Astrocyte (in vitro differentiated cells and primary cell): ENCODE results near the gene KRTAP10-6. TPM values are rescaled to one million over a fixed set of nuclear protein-coding genes. Genes with fewer than 3 reads are reported as not detected.

ENCODE experiments used
- DNase-seq: peaks from one replicate; pipeline ENCODE4 v3.0.0-alpha.2; 2010; ENCODE audit warnings: low read depth
- FAIRE-seq: peaks from 2 replicates; lab custom pipeline; 2011; peaks lifted over from hg19 to GRCh38; lab: Jason Lieb, UNC
- H2AFZ ChIP-seq: 2 replicates; pipeline ENCODE4 v1.6.0; 2012; ENCODE audit warnings: low read depth, low read length, inconsistent platforms
- H3K27ac ChIP-seq: 2 replicates; pipeline ENCODE4 v1.5.1; 2011; ENCODE audit warnings: low read depth, low read length, inconsistent platforms
- H3K27me3 ChIP-seq: 2 replicates; pipeline ENCODE4 v1.6.0; 2011; ENCODE audit warnings: low read length, inconsistent platforms; ENCODE audit not compliant: insufficient read depth
- H3K36me3 ChIP-seq: 2 replicates; pipeline ENCODE4 v1.5.1; 2011; ENCODE audit warnings: low read length, inconsistent platforms; ENCODE audit not compliant: insufficient read depth
- H3K4me1 ChIP-seq: 2 replicates; pipeline ENCODE4 v1.5.1; 2011; ENCODE audit warnings: low read length, inconsistent platforms; ENCODE audit not compliant: insufficient read depth
- H3K4me2 ChIP-seq: 2 replicates; pipeline ENCODE4 v1.6.0; 2012; ENCODE audit warnings: low read length, inconsistent platforms
- H3K4me3 ChIP-seq: 2 replicates; pipeline ENCODE4 v1.5.1; 2011; ENCODE audit warnings: low read depth, mild to moderate bottlenecking, low read length, inconsistent platforms; ENCODE audit not compliant: insufficient read depth
- H3K79me2 ChIP-seq: 2 replicates; pipeline ENCODE4 v1.6.0; 2012; ENCODE audit warnings: mild to moderate bottlenecking, low read length, inconsistent platforms; ENCODE audit not compliant: insufficient read depth
- H3K9ac ChIP-seq: 2 replicates; pipeline ENCODE4 v1.6.0; 2012; ENCODE audit warnings: mild to moderate bottlenecking, low read length, inconsistent platforms
- H3K9me3 ChIP-seq: 2 replicates; pipeline ENCODE4 v1.5.1; 2012; ENCODE audit warnings: low read depth, mild to moderate bottlenecking, low read length, inconsistent platforms; ENCODE audit not compliant: insufficient read depth
- H4K20me1 ChIP-seq: 2 replicates; pipeline ENCODE4 v1.6.0; 2012; ENCODE audit warnings: low read length, inconsistent platforms; ENCODE audit not compliant: insufficient read depth
- H3K27ac Mint-ChIP-seq: one replicate; pipeline ENCODE4 v1.8.0; 2021; ENCODE audit warnings: mild to moderate bottlenecking, mixed read lengths; ENCODE audit not compliant: unreplicated experiment
- H3K27me3 Mint-ChIP-seq: one replicate; pipeline ENCODE4 v1.8.0; 2021; ENCODE audit warnings: low read depth, mixed read lengths; ENCODE audit not compliant: unreplicated experiment
- H3K36me3 Mint-ChIP-seq: one replicate; pipeline ENCODE4 v1.8.0; 2021; ENCODE audit warnings: low read depth, mixed read lengths; ENCODE audit not compliant: unreplicated experiment
- H3K4me1 Mint-ChIP-seq: one replicate; pipeline ENCODE4 v1.8.0; 2021; ENCODE audit warnings: low read depth, mixed read lengths; ENCODE audit not compliant: unreplicated experiment
- H3K4me3 Mint-ChIP-seq: one replicate; pipeline ENCODE4 v1.8.0; 2021; ENCODE audit warnings: mild to moderate bottlenecking, moderate library complexity, mixed read lengths; ENCODE audit not compliant: unreplicated experiment
- H3K9me3 Mint-ChIP-seq: one replicate; pipeline ENCODE4 v1.8.0; 2021; ENCODE audit warnings: mild to moderate bottlenecking, mixed read lengths; ENCODE audit not compliant: unreplicated experiment
- CTCF ChIP-seq: IDR thresholded peaks from 2 replicates; pipeline ENCODE4 v1.5.1; 2011; ENCODE audit warnings: low read depth, mild to moderate bottlenecking, inconsistent platforms, low read length, moderate library complexity; ENCODE audit not compliant: insufficient read depth
- EZH2 ChIP-seq: IDR thresholded peaks from 2 replicates; pipeline ENCODE4 v1.6.1; 2012; ENCODE audit warnings: mild to moderate bottlenecking, low read length, inconsistent platforms; ENCODE audit not compliant: insufficient read depth
- total RNA-seq: library from RNA; stranded (reverse); gene quantifications from 2 replicates; pipeline ENCODE4 v1.2.1, GENCODE V29; 2021

KRTAP10-6 gene
- total RNA-seq, 1 donor from 2014 or later, result not detected

- no peak overlapping the region for H3K27ac Mint-ChIP-seq
- peaks cover 31% of the 10 kb centered on the region for H3K9me3 Mint-ChIP-seq
- no peak overlapping the region for H3K27ac ChIP-seq
- no peak for DNase-seq
- H3K9me3 ChIP-seq, result peaks cover 10% of the 10 kb centered on the region
- no peaks in the 10 kb centered on the region for H3K36me3 ChIP-seq
- H3K36me3 Mint-ChIP-seq, result no peaks in the 10 kb centered on the region
- no peak overlapping the region for H3K4me2 ChIP-seq
- no peaks in the 10 kb centered on the region for H3K27me3 ChIP-seq
- no peaks in the 10 kb centered on the region for H4K20me1 ChIP-seq
- no peak for TF ChIP-seq CTCF
- H3K4me1 Mint-ChIP-seq, result no peaks in the 10 kb centered on the region
- no peak overlapping the region for H2AFZ ChIP-seq
- H3K79me2 ChIP-seq, result no peaks in the 10 kb centered on the region
- peaks cover 22% of the 10 kb centered on the region for H3K27me3 Mint-ChIP-seq
- no peak overlapping the region for H3K4me3 ChIP-seq
- H3K4me1 ChIP-seq, result no peaks in the 10 kb centered on the region
- H3K9ac ChIP-seq, result no peak overlapping the region
- no peak overlapping the region for H3K4me3 Mint-ChIP-seq
- FAIRE-seq, result no peak
Observed at GRCh38 chr21:44579833-44580144, 12.5 kb downstream of the KRTAP10-6 start.

- peaks cover 23% of the 10 kb centered on the region for H3K27me3 Mint-ChIP-seq
- no peaks in the 10 kb centered on the region for H3K36me3 Mint-ChIP-seq
- no peak overlapping the region for H3K9ac ChIP-seq
- H3K79me2 ChIP-seq, result no peaks in the 10 kb centered on the region
- H3K27ac ChIP-seq, result no peak overlapping the region
- no peak overlapping the region for H3K4me2 ChIP-seq
- no peak overlapping the region for H3K4me3 Mint-ChIP-seq
- H3K4me1 ChIP-seq, result no peaks in the 10 kb centered on the region
- FAIRE-seq, result no peak
- H2AFZ ChIP-seq, result no peak overlapping the region
- TF ChIP-seq EZH2, result no peak
- no peak for TF ChIP-seq CTCF
- H3K9me3 ChIP-seq, result peaks cover 10% of the 10 kb centered on the region
- H3K9me3 Mint-ChIP-seq, result peaks cover 31% of the 10 kb centered on the region
- H3K36me3 ChIP-seq, result no peaks in the 10 kb centered on the region
- DNase-seq, result no peak
- H3K4me1 Mint-ChIP-seq, result no peaks in the 10 kb centered on the region
- no peaks in the 10 kb centered on the region for H3K27me3 ChIP-seq
- no peaks in the 10 kb centered on the region for H4K20me1 ChIP-seq
- no peak overlapping the region for H3K4me3 ChIP-seq
- no peak overlapping the region for H3K27ac Mint-ChIP-seq
Observed at GRCh38 chr21:44579056-44579832, 13.1 kb downstream of the KRTAP10-6 start.

GRCh38 chr21:44578371-44579055, 13.8 kb downstream of the KRTAP10-6 start:
- H3K27me3 ChIP-seq, result no peaks in the 10 kb centered on the region
- Mint-ChIP-seq H3K4me1 (no peaks in the 10 kb centered on the region), H3K36me3 (no peaks in the 10 kb centered on the region), H3K27me3 (peaks cover 23% of the 10 kb centered on the region), H3K9me3 (peaks cover 31% of the 10 kb centered on the region), H3K27ac (no peak overlapping the region), H3K4me3 (no peak overlapping the region)
- no peak overlapping the region for H3K27ac ChIP-seq
- H3K79me2 ChIP-seq, result no peaks in the 10 kb centered on the region
- DNase-seq (no peak), FAIRE-seq (no peak)
- H3K4me3 ChIP-seq, result no peak overlapping the region
- H4K20me1 ChIP-seq, result no peaks in the 10 kb centered on the region
- H3K36me3 ChIP-seq, result no peaks in the 10 kb centered on the region
- TF ChIP-seq EZH2 (no peak), CTCF (no peak)
- H2AFZ ChIP-seq, result no peak overlapping the region
- peaks cover 10% of the 10 kb centered on the region for H3K9me3 ChIP-seq
- H3K4me1 ChIP-seq, result no peaks in the 10 kb centered on the region
- H3K4me2 ChIP-seq, result no peak overlapping the region
- no peak overlapping the region for H3K9ac ChIP-seq
